Heart left ventricle (tissue), 13 donors: ENCODE data around the gene CDK5R2.

ENCODE experiments used
- CTCF ChIP-seq, 12 donors: fragments of 200-600 bp; sonication (generic) in 4 of 12; IDR thresholded peaks; one replicate each; pipeline versions ENCODE4 v1.5.0 to v1.8.0; 2018 to 2022; ENCODE audit warnings: antibody characterized with exemption in 12 of 12, mild to moderate bottlenecking in 5 of 12
- POLR2A ChIP-seq, 2 donors: fragments of 450-650 bp; IDR thresholded peaks; one replicate each; pipeline ENCODE4 v1.6.1; 2017; ENCODE audit warnings: antibody characterized with exemption in 2 of 2, mild to moderate bottlenecking in 2 of 2, moderate library complexity in 2 of 2
- donor health status: ischemic (EF 13 %, LVEDD 7.1; RV severe dilation, severe dysfunction).
- donor health status: DM: no; HTN: yes; CAD: no.
- donor health status: DM: no; HTN: no; CAD: no.
- donor health status: ischemic (EF 25% LVEDD 6.9; RV normal size, moderate dysfunction).
- donor health status: ischemic (EF 25% LVEDD 5.7; RV mildly dilated, moderate dysfunction).
- donor health status: ischemic (EF 35%, LVEDD 5.7; RV mildly dilated, moderate dysfunction).
- donor health status: nonischemic (EF 11% LVEDD 7.7; RV severe dilation, severe dysfunction).
- donor health status: DM: yes; HTN: yes; CAD: no.
- donor health status: PGD.
- donor health status: ischemic (EF 29% LVEDD 5.4; RV normal size, mild dysfunction).
- donor health status: nonischemic (EF 23%, LVEDD 6.1; RV moderate dilation, normal function).

GRCh38 chr2:218959141-218959731 is at the start of gene CDK5R2:
- TF ChIP-seq CTCF (IDR thresholded peaks at IDR 0.05) (no peak), POLR2A (IDR thresholded peaks at IDR 0.05) (no peak)
